HG03354 (cell line): ENCODE data around the gene ANKRD34B.

Source experiments
- ATAC-seq: cut with Tn5 transposase; IDR thresholded peaks from one replicate; pipeline ENCODE4 v1.9.1; 2021; ENCODE audit warnings: mild to moderate bottlenecking; ENCODE audit not compliant: unreplicated experiment, poor library complexity, severe bottlenecking

The ANKRD34B gene

GRCh38 chr5:80576383-80576782, 6.3 kb upstream of the ANKRD34B start:
- ATAC-seq, result no peak

- no peak for ATAC-seq
Observed at GRCh38 chr5:80573062-80573461, 3.0 kb upstream of the ANKRD34B start.

GRCh38 chr5:80569086-80569960, 757 bp downstream of the ANKRD34B start:
- ATAC-seq, result peak; percentile 25

DNA sequence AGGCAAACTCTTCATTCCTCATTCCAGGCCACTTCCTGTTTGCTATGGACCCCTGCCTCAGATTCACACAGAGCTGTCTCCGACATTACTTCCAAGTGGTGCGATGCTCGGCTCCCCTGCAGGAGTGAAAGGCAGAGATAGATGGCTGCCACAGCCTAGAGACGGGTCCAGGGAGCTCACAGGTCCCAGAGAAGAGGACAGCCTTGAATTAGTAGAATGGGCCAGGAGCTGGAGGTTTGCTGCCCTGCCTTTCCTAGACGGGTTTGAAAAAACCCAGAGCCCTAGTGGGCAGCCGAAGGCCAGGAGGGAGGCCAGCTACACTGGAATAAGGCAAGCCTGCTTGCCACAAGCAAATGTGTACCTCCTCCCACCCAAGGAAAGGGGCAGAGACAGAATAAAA, 1.8 kb downstream of the ANKRD34B start:
- no peak for ATAC-seq

DNA sequence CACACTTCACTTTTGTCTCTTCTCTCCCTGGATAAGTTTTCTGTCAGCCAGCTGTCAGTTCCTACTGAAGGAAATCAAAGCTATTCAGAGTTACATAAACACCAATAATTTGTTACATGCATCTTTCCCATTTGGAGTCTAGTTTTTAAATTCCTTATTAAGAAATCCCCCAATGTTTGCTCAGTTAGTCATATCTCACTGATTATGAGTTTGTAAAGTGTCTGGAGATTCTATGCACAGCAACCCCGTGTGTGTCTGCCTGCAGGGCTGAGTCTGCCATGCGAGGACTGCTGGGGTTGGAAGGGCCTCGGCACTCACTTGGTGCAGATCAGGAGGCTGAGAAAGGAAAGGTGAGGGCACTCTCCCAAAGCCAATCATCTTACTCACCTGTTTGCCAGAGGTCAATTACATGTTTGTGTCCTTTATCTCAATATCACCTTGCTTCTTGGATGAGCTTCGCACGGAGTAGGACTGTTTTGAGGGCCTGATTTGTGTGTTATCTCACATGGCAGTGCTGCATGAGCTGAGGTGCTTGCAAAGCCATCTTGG, 3.3 kb downstream of the ANKRD34B start:
- no peak for ATAC-seq

- ATAC-seq, result no peak
Observed at GRCh38 chr5:80565330-80565729, 4.8 kb downstream of the ANKRD34B start.

- no peak for ATAC-seq
Observed at GRCh38 chr5:80559244-80559643, 10.8 kb downstream of the ANKRD34B start.

DNA sequence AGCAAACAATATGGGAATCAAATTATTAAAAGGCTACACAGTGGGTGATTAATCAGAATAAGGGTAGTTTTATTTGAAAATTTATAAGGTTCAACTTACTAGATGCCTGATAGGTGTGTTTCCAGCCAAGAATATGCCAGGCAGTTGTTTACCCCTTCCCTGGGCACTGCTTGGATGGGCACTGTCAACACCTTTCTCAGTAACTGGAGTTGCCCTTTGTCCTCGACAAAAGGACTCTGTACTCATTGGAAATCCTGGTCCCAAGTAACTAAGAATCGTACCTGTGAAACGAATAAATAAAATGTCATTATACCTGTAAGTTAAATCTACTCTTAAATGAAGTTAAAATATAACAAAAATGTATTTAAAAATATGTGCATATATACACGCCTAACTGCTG, 15.0 kb downstream of the ANKRD34B start:
- no peak for ATAC-seq

DNA sequence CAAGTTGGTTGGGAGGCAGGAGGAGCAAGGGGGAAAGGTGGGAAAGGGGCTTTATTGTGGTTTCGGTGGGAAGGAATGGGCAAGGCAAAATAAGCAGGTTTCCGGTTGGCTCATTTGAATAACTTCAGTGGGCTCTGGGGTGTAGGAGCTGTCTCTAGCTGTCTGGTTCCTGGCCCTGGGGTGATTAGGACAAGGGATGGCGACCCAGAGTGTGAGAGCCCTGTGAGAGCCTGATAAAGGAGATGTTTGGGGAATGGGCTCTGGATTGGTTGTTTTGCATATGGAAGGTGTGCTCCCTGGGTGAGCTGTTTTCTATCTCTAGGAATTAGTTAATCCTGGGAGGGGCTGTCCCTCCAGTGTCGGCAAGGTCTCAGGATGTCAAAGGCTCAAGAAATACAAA, 15.4 kb downstream of the ANKRD34B start:
- ATAC-seq, result no peak

DNA sequence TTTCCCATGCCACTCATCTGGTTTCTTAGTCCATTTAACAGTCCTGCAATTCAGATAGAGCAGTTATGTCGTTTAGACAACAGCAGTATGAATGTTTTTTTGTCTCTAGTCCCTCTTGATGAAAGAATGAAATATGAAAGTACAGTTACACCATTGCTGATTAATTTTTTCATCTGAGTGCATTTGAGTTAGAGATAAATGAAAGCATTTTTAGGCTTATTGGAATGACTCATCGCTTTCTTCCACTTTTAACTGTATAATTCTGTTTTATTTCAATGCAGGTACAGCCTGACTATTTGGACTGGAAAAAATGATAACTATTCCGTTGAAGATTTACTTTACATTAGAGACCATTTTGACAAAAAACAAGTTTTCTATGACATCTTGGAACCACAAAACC, 28.7 kb downstream of the ANKRD34B start:
- ATAC-seq, result no peak

GRCh38 chr5:80540691-80541090, 29.4 kb downstream of the ANKRD34B start:
- ATAC-seq, result no peak

GRCh38 chr5:80516826-80517225, 53.3 kb downstream of the ANKRD34B start:
- ATAC-seq, result peak; percentile 75

DNA sequence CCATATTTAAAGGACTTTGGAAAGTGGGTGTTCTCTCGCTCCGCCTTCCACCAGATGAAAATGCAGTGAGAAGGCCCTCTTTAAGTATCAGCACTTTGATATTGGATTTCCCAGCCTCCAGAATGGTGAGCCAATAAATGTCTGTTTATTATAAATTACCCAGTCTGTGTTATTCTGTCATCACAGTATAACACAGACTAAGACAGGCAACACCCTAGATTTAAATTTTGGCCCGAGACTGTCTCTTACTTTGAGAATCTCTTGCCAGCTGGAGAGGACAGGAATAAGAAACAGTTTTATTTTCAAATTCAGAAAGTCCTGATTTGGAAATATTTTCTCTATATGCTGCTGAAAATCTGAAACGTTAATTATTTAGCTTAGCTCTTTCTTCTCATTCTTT, 60.7 kb downstream of the ANKRD34B start:
- ATAC-seq, result no peak

DNA sequence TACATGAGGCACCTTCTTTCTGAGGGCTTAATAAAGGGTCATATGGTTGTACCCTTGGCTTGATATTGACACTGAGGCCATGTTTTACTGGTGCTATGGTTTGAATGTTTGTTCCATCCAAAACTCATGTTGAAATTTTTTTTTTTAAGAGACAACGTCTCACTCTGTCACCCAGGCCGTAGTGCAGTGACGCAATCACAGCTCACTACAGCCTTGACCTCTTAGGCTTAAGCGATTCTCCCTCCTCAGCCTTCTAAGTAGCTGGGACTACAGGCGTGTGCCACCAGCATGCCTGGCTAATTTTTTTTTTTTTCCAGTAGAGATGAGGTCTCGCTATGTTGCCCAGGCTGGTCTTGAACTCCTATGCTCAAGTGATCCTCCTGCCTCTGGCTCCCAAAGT, 61.2 kb downstream of the ANKRD34B start:
- no peak for ATAC-seq

- ATAC-seq, result no peak
Observed at GRCh38 chr5:80507663-80508062, 62.4 kb downstream of the ANKRD34B start.
